Lower leg skin (tissue), 4 donors: ENCODE results near the gene FZD8. TPM values are rescaled to one million over a fixed set of nuclear protein-coding genes. Genes with fewer than 3 reads are reported as not detected.

Experiments used
- DNase-seq, 2 donors: peaks; one replicate each; pipeline ENCODE4 v3.0.0-alpha.2; 2019; ENCODE audit warnings: low spot score in 2 of 2
- H3K4me3 ChIP-seq: fragments of 200-600 bp; sonication (generic); 2 replicates; pipeline ENCODE4 v1.5.1; 2017; ENCODE audit warnings: mild to moderate bottlenecking, low read depth; ENCODE audit not compliant: poor library complexity, severe bottlenecking
- CTCF ChIP-seq, 3 donors: fragments of 450-650 bp; IDR thresholded peaks; one replicate each; pipeline ENCODE4 v1.5.1; 2016; ENCODE audit warnings: antibody characterized with exemption in 3 of 3, mild to moderate bottlenecking in 3 of 3, moderate library complexity in 2 of 3
- POLR2A ChIP-seq, 2 donors: fragments of 450-650 bp; IDR thresholded peaks; one replicate each; pipeline ENCODE4 v1.6.1; 2016 to 2017; ENCODE audit warnings: antibody characterized with exemption in 2 of 2, mild to moderate bottlenecking in 1 of 2, moderate library complexity in 1 of 2
- WGBS, 2 donors: methylation state at CpG; one replicate each; pipeline ENCODE4 v1.1.5; 2018; 5-methylcytosine and 5-hydroxymethylcytosine counted together
- intact Hi-C: fragments of 100-400 bp; cut with DNase I; formaldehyde crosslinking; loops from one replicate; pipeline ENCODE4 v1.15.0; 2023; ENCODE audit warnings: low total_unique reads
- total RNA-seq, 4 donors: library from RNA; depleted of rRNA; stranded (reverse); fragments of >200 nt; gene quantifications; one replicate each; pipeline ENCODE4 v1.1.0, GENCODE V29; 2016

The FZD8 gene
- total RNA-seq, 4 donors from 2014 or later = 5.2 to 13.1 (median 8.6) TPM

- no peak overlapping the region for H3K4me3 ChIP-seq
- intact Hi-C loops = no loop called here
- peak; percentile 31 to 86 for DNase-seq
- 1 to 2% methylated on average over 16 of the region's 53 CpGs for WGBS, 2 donors
- TF ChIP-seq CTCF (IDR thresholded peaks at IDR 0.05) (no peak), POLR2A (IDR thresholded peaks at IDR 0.05) (no peak)
Observed at GRCh38 chr10:35640474-35640873, 1.6 kb downstream of the FZD8 start.

- peak in 1 of 2 donors; percentile 87 for DNase-seq
- no peak overlapping the region for H3K4me3 ChIP-seq
- no peak for TF ChIP-seq CTCF (IDR thresholded peaks at IDR 0.05)
- no peak for TF ChIP-seq POLR2A (IDR thresholded peaks at IDR 0.05)
- intact Hi-C loops = loop anchor here (5.0 kb wide), 1 partner anchor 1137 kb away; no protein-coding TSS in a partner anchor
- 14% methylated on average over 66 of the region's 83 CpGs; no CpG with 5 or more reads in 1 of the 2 donors for WGBS, 2 donors
Observed at GRCh38 chr10:35639728-35640401, 2.2 kb downstream of the FZD8 start.

GRCh38 chr10:35639021-35639727, 2.9 kb downstream of the FZD8 start:
- TF ChIP-seq CTCF (IDR thresholded peaks at IDR 0.05) (no peak), POLR2A (IDR thresholded peaks at IDR 0.05) (no peak)
- WGBS, 2 donors = 47 to 71% methylated on average over 11 to 24 of the region's 57 CpGs
- DNase-seq = no peak
- H3K4me3 ChIP-seq = no peak overlapping the region
- intact Hi-C loops = loop anchor here (5.0 kb wide), 1 partner anchor 1138 kb away; no protein-coding TSS in a partner anchor

- no peak for DNase-seq
- 76 to 88% methylated on average over 4 of the region's 4 CpGs for WGBS, 2 donors
- intact Hi-C loops = loop anchor here (5.0 kb wide), 1 partner anchor 1139 kb away; no protein-coding TSS in a partner anchor
- no peak overlapping the region for H3K4me3 ChIP-seq
- TF ChIP-seq CTCF (IDR thresholded peaks at IDR 0.05) (no peak), POLR2A (IDR thresholded peaks at IDR 0.05) (no peak)
Observed at GRCh38 chr10:35638101-35638500, 4.0 kb downstream of the FZD8 start.

- no peak for DNase-seq
Observed at GRCh38 chr10:35637462-35637861, 4.6 kb downstream of the FZD8 start.

More at GRCh38 chr10:35637462-35637861, 4.6 kb downstream of the FZD8 start:
- WGBS, 2 donors = 43 to 50% methylated on average over 8 of the region's 8 CpGs
- TF ChIP-seq CTCF (IDR thresholded peaks at IDR 0.05) (no peak), POLR2A (IDR thresholded peaks at IDR 0.05) (no peak)
- intact Hi-C loops = loop anchor here (5.0 kb wide), 1 partner anchor 1140 kb away; no protein-coding TSS in a partner anchor
- no peak overlapping the region for H3K4me3 ChIP-seq
